Measurements from ENCODE around the gene CCDC91. TPM values are rescaled to one million over a fixed set of nuclear protein-coding genes. Genes with fewer than 3 reads are reported as not detected.
"Not testable (repeated sequence)": the region's sequence is repeated elsewhere in the genome, so short reads cannot be mapped to it uniquely, and the experiment has no call there.

CCDC91 gene
- polyA plus RNA-seq, 3 donors = 6.3 to 18.1 (median 15.6) TPM

DNA sequence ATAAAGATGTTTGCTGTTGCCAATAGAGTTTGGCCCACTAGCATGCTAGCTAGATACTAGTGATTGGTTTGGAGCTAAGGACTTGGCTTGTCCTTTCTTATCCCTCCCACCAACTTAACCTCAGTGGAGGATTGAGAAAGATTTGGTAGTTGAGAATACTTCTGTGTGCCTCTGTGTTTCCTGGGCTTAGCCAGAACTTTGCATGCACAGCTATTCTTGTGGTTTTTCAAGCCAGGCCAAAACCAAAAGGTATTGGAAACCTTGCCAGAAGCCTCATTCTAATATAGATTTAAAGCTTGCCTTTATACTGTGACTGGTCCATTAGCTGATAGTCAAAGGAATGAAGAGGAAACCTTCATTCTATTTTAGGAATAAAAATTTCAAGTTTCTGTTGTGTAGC, 188.5 kb downstream of the CCDC91 start:
- no peaks in the 10 kb centered on the region for H3K27me3 ChIP-seq (ENCODE audit: control insufficient read depth in 2 of 2, insufficient read depth in 2 of 2, low read length in 2 of 2)
- H3K4me2 ChIP-seq (replicated peaks; ENCODE audit: extremely low read depth, low read length, poor library complexity, severe bottlenecking) = no peak overlapping the region
- H3K27me3 Mint-ChIP-seq (ENCODE audit: low read depth in 3 of 3) = no peaks in the 10 kb centered on the region
- intact Hi-C loops (cut with micrococcal nuclease) = no loop called here
- no peaks in the 10 kb centered on the region for H3K4me1 ChIP-seq (ENCODE audit: control insufficient read depth in 1 of 2, insufficient read depth in 2 of 2, low read length in 2 of 2)
- H3K36me3 Mint-ChIP-seq = peaks cover 9% of the 10 kb centered on the region in 2 donors
- H3K4me3 Mint-ChIP-seq = no peak overlapping the region
- H3K4me3 ChIP-seq (replicated peaks in 1 of 3; ENCODE audit: low read depth in 2 of 3, low read length in 3 of 3) = no peak overlapping the region
- no peak overlapping the region for H3K9ac ChIP-seq (ENCODE audit: insufficient read depth, low read length, poor library complexity, severe bottlenecking)
- no peak overlapping the region for H3K27ac ChIP-seq (ENCODE audit: low read depth in 1 of 2, low read length in 2 of 2)
- H2AFZ ChIP-seq (ENCODE audit: insufficient read depth, low read depth, low read length, poor library complexity, severe bottlenecking) = no peak overlapping the region
- no peaks in the 10 kb centered on the region for H3K79me2 ChIP-seq (ENCODE audit: insufficient read depth, low read length)
- H3K9me3 Mint-ChIP-seq = peaks cover 0 to 5% (median 2%) of the 10 kb centered on the region in 7 donors
- H3K9me3 ChIP-seq (replicated peaks in 1 of 2; ENCODE audit: control insufficient read depth in 1 of 2, insufficient read depth in 1 of 2, low read length in 2 of 2) = peaks cover 0 to 1% of the 10 kb centered on the region in 2 donors
- H3K4me1 Mint-ChIP-seq = no peaks in the 10 kb centered on the region
- H4K20me1 ChIP-seq (ENCODE audit: insufficient read depth, low read length) = no peaks in the 10 kb centered on the region
- no peaks in the 10 kb centered on the region for H3K36me3 ChIP-seq (replicated peaks in 1 of 2; ENCODE audit: control insufficient read depth in 1 of 2, insufficient read depth in 2 of 2, low read length in 2 of 2)
- DNase-seq = no peak
- TF ChIP-seq CTCF (IDR thresholded peaks at IDR 0.05) = no peak
- no peak overlapping the region for H3K27ac Mint-ChIP-seq

GRCh38 chr12:28379779-28380178, 189.5 kb downstream of the CCDC91 start:
- H2AFZ ChIP-seq (ENCODE audit: insufficient read depth, low read depth, low read length, poor library complexity, severe bottlenecking); H3K4me2 ChIP-seq (replicated peaks; ENCODE audit: extremely low read depth, low read length, poor library complexity, severe bottlenecking); H3K9ac ChIP-seq (ENCODE audit: insufficient read depth, low read length, poor library complexity, severe bottlenecking); H3K27ac ChIP-seq (ENCODE audit: low read depth in 1 of 2, low read length in 2 of 2); intact Hi-C loops (cut with micrococcal nuclease); H3K4me3 Mint-ChIP-seq; H3K79me2 ChIP-seq (ENCODE audit: insufficient read depth, low read length); H3K9me3 Mint-ChIP-seq; H3K27me3 Mint-ChIP-seq (ENCODE audit: low read depth in 3 of 3); H4K20me1 ChIP-seq (ENCODE audit: insufficient read depth, low read length); H3K27me3 ChIP-seq (ENCODE audit: control insufficient read depth in 2 of 2, insufficient read depth in 2 of 2, low read length in 2 of 2); H3K9me3 ChIP-seq (replicated peaks in 1 of 2; ENCODE audit: control insufficient read depth in 1 of 2, insufficient read depth in 1 of 2, low read length in 2 of 2); H3K4me1 ChIP-seq (ENCODE audit: control insufficient read depth in 1 of 2, insufficient read depth in 2 of 2, low read length in 2 of 2); DNase-seq; H3K36me3 Mint-ChIP-seq; H3K27ac Mint-ChIP-seq; H3K4me1 Mint-ChIP-seq; H3K36me3 ChIP-seq (replicated peaks in 1 of 2; ENCODE audit: control insufficient read depth in 1 of 2, insufficient read depth in 2 of 2, low read length in 2 of 2); H3K4me3 ChIP-seq (replicated peaks in 1 of 3; ENCODE audit: low read depth in 2 of 3, low read length in 3 of 3): not testable (repeated sequence)
- 100% methylated on average over 1 of the region's 3 CpGs for WGBS (ENCODE audit: insufficient coverage)

Measured in CD14-positive monocyte (primary cell).